HG03432 (cell line): Measurements from ENCODE around the gene CHN2.

Experiments used
- ATAC-seq: cut with Tn5 transposase; IDR thresholded peaks from one replicate; pipeline ENCODE4 v1.9.1; 2021; ENCODE audit warnings: mild to moderate bottlenecking, moderate library complexity; ENCODE audit not compliant: unreplicated experiment

Gene CHN2

GRCh38 chr7:29457141-29457561 lies 262.6 kb downstream of the CHN2 start:
- no peak for ATAC-seq

DNA sequence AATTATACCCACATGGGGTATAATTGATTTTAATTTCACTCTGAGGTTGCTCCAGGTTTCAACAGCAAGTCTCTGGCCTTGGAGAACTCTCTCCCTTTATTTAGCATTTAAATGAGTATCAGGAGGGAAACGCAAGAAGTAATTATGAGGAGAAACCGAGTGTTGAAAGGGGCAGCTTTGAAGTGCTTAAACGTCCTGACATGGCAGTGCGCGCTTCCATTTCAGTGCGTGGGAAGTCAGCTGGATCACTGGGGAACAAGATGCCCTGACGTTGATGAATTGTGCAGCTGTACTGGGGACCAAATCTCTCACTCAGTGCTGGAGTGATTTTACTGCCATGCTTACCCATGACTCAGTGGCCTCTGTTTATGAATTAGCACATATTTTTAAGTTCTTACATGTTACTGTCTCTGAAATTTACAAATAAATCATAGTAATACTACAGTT lies 263.0 kb downstream of the CHN2 start:
- no peak for ATAC-seq

DNA sequence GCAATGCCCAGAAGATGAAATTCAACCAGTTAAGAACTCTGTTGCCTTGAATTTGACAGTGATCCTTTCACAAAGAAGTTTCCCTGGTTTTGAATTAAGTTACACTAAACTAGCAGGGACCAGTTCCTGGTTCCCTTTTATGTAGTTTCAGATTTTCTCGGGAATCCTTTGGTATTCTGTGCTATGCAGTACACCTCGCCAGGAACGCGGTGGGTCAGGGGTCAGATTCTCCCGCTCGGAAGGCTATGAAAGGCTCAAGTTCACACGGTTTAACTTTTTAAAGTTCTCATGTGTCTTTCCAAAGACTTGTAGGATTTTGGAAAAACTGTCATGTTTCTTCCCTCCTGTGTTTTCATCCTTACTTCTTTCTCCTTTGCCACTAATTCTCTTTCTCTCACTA lies 264.4 kb downstream of the CHN2 start:
- ATAC-seq, result no peak

- no peak for ATAC-seq
Observed at GRCh38 chr7:29459589-29459988, 265.0 kb downstream of the CHN2 start.

DNA sequence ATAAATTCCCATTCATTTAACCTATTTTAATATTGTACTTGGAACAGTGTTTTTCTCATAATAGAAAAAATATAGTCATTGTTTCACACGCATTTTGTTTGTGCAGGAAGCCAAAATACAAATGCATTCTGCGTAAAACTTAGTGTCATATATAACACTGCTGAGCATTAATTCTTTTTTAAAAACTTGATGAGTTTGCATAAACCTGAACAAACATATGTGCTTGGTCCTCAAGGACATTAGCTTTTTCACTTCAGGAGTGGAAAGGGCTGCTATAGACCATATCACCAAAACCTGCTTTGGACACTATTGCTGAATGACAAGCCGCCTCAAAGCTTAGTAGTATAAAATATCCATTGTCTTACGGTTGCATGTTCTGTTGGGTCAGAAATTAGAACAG lies 267.4 kb downstream of the CHN2 start:
- ATAC-seq, result no peak

- ATAC-seq, result no peak
Observed at GRCh38 chr7:29463504-29464158, 269.1 kb downstream of the CHN2 start.

DNA sequence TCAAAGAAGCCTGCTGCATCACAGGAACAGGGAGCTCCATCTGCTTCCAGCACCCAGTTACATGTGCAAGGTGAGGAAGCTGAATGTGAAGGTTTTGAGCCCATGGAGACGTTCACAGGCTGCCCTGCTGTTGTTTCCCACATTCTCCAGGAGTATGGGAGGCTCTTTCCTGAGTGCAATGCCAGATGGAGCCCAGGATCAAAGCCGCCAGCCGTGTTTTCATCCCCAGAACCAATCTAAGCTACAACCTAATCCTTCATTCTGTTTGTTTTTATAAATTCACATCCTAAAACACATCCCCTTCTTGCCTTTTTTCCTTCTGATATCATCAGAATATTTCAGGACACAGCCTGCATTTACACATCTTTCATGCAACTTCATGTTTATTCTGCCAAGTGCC lies 270.2 kb downstream of the CHN2 start:
- ATAC-seq, result no peak

GRCh38 chr7:29467193-29467926 lies 272.8 kb downstream of the CHN2 start:
- ATAC-seq, result no peak

DNA sequence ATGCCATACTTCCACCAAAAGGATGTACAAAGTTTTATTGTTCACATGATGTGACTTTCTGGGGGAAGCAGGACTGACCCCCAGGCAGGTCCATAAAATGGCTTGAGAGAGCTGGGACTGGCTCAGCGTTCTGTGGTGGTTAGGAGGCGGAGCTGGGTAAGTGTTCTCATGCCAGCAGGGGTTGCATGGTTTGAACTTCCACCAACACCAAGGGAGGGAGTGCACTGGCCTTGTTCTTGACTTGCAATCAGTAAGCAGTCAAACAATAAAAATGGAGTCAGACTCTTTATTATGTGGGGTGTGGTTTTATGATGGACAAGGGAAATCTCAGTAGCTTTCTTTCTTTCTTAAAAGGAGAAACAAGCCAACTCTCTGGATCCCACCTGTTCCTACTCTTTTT lies 273.6 kb downstream of the CHN2 start:
- ATAC-seq, result no peak

DNA sequence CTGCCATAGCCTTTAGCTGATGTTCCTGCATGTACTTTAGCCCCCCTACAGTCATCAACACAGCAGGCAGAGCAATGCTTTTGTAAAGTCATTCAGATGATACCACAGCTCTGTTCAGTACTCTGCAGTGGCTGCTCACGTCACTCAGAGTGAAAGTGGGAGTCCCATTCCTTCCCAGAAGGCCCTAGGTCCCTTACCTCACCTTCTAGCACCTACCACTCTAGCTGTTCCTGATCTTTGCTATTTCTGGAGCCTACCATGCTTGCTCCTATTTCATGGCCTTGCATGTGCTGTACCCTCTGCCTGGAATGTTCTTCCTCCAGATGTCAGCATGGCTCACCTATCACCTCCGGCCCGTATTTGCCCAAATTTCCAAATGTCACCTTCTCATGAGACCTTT lies 274.7 kb downstream of the CHN2 start:
- ATAC-seq, result no peak

- ATAC-seq, result no peak
Observed at GRCh38 chr7:29469976-29470557, 275.5 kb downstream of the CHN2 start.

DNA sequence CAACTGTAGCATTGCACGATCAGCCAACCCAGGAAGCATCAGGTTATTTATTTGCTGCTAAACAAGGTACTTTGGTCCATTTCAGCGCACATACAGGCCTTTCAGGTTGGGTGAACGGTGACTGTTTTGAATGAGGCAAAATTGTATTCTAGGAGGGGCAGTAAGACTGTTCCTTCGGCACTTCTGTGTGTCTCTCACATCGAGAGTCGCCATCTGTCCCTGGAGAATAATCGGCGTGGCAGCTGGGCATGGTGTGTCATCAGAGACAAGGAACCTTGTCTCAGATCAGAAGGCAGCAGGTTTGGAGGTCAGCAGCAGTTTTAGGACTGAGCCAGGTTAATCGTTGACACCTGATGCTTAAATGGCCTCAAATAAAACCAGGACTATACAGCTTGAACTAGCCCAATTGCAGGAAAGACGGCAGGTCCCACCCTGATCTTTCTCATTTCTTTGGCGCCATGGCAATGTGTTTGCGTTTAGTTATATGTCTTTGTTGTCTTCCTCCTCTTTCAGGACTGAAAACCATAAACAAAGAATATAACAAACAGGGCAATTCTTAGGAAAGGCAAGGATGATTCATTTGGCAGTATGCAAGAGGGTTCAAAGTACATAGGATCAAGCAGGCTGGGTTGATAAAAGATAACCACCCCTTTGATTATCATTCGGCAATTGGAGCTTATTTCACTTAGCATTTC lies 277.0 kb downstream of the CHN2 start:
- no peak for ATAC-seq

- no peak for ATAC-seq
Observed at GRCh38 chr7:29476916-29477315, 282.3 kb downstream of the CHN2 start.

- no peak for ATAC-seq
Observed at GRCh38 chr7:29478226-29478625, 283.7 kb downstream of the CHN2 start.

- no peak for ATAC-seq
Observed at GRCh38 chr7:29478687-29479240, 284.2 kb downstream of the CHN2 start.

DNA sequence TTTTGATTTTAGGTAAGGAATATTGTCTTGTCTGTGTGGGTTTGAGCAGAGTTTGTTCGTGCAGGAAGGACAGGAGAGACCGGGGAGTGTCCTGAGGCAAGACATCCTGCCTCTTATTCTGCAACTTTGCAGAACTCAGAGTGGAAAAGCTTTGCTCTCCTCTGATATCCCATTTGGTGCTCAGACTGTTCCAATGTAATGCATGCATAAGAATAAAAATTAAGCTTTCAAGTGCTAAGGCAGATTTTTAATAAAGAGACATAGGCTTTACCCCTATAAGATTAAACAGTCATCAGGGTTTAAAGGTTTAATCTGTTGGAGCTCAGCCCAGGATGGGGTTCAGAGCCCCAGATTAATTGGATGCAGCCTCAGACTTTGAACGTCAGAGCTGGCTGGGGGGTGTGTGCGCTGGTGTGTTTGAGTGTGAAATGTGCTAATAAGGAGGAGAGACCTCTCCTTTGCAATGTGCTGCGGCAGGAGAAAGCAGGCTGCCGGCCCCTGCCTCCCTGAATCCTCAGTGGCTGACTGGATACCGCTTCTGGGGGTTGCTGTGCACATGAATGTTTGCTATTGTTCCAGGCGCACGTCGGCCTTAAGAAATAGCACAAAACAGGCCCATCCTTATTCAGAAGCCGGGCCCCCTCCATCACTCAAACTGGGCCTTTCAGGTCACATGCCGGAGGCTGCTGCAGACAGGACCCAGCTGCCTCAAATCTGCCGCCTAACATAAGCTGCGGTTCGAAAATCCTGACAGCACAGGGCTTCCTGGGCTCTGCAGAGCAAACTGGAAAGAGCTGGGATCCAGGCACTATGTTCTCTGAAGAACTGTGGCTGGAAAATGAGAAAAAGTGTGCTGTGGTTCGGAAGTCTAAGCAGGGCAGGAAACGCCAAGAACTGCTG lies 285.0 kb downstream of the CHN2 start:
- ATAC-seq, result no peak

DNA sequence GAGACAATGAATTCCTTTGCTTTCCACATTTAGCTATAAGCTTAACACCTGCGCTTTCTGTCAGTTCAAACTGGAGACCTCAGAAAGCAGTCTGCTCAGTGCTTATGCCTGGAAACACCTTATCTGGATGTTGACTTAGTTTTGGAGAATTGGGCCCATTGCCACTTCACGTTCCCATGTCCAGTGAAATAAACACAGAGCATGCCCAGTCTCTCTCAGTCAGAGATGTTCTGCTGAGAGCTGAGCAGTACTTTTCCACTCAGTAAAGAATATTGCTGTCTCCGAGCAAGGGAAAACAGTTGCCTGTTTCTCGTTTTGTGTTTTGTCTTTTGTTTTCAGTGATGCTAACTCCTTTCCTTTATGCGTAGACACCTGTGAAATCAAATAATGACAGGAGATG lies 285.9 kb downstream of the CHN2 start:
- ATAC-seq, result no peak

- ATAC-seq, result no peak
Observed at GRCh38 chr7:29480934-29481651, 286.5 kb downstream of the CHN2 start.

- no peak for ATAC-seq
Observed at GRCh38 chr7:29482056-29482455, 287.5 kb downstream of the CHN2 start.
